Measurements from ENCODE around the gene CERS4.
"Not testable (repeated sequence)": the region's sequence is repeated elsewhere in the genome, so short reads cannot be mapped to it uniquely, and the experiment has no call there.

Gene CERS4

DNA sequence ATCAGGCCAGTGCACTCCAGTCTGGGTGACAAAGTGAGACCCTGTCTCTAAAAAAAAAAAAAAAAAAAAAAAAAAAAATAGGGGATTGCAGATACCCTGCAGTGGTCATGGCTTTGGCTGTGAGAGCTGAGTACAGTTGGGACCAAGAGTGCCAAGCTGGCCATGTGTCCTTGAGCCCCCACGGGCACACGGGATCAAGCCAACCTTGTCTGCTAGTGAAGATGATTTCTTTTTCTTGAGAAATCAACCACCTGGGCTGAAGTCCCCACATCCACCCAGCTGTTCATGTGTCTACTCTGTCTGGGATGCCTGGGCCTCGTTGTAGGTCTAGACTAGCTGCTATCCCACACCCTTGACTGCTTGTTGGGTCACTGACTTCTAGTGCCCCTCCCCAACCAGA, 34.0 kb downstream of the CERS4 start:
- TF ChIP-seq, protein P1, sequence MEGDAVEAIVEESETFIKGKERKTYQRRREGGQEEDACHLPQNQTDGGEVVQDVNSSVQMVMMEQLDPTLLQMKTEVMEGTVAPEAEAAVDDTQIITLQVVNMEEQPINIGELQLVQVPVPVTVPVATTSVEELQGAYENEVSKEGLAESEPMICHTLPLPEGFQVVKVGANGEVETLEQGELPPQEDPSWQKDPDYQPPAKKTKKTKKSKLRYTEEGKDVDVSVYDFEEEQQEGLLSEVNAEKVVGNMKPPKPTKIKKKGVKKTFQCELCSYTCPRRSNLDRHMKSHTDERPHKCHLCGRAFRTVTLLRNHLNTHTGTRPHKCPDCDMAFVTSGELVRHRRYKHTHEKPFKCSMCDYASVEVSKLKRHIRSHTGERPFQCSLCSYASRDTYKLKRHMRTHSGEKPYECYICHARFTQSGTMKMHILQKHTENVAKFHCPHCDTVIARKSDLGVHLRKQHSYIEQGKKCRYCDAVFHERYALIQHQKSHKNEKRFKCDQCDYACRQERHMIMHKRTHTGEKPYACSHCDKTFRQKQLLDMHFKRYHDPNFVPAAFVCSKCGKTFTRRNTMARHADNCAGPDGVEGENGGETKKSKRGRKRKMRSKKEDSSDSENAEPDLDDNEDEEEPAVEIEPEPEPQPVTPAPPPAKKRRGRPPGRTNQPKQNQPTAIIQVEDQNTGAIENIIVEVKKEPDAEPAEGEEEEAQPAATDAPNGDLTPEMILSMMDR (IDR thresholded peaks at IDR 0.05): no peak
- H3K9me3 ChIP-seq: no peaks in the 10 kb centered on the region
- no peak overlapping the region for H3K27ac ChIP-seq
- peaks cover 28 to 29% of the 10 kb centered on the region in 2 experiments for H3K4me1 ChIP-seq (ENCODE audit: control insufficient read depth in 1 of 2, insufficient read depth in 1 of 2, low read depth in 1 of 2, low read length in 1 of 2)
- no peaks in the 10 kb centered on the region for H3K36me3 ChIP-seq
- H3K4me3 ChIP-seq (ENCODE audit: low read depth in 1 of 2, low read length in 1 of 2): no peak overlapping the region
- peaks cover 13% of the 10 kb centered on the region for H3K27me3 ChIP-seq

DNA sequence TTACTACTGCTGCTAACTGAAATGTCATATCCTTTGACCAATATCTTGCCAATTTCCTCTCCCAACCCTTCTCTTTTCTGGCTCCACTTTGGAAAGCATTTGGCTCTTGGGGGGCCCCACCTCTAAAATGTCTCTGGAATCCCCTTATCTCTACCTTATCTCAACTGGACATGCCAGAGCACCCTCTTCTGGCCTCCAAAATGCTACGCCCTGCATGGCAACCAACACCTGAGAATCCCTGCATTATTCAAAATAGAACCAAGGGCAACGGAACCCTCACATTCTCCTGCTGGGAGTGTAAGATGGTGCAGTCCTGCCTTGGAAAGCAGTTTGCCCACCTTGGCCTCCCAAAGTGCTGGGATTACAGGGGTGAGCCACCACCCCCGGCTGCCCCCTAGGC, 35.3 kb downstream of the CERS4 start:
- TF ChIP-seq, protein P1 (IDR thresholded peaks at IDR 0.05): no peak
- Histone ChIP-seq H3K4me3 (ENCODE audit: low read depth in 1 of 2, low read length in 1 of 2) (no peak overlapping the region), H3K4me1 (ENCODE audit: control insufficient read depth in 1 of 2, insufficient read depth in 1 of 2, low read depth in 1 of 2, low read length in 1 of 2) (peaks cover 28 to 29% of the 10 kb centered on the region in 2 experiments), H3K36me3 (no peaks in the 10 kb centered on the region), H3K9me3 (no peaks in the 10 kb centered on the region), H3K27ac (no peak overlapping the region), H3K27me3 (peaks cover 13% of the 10 kb centered on the region)

DNA sequence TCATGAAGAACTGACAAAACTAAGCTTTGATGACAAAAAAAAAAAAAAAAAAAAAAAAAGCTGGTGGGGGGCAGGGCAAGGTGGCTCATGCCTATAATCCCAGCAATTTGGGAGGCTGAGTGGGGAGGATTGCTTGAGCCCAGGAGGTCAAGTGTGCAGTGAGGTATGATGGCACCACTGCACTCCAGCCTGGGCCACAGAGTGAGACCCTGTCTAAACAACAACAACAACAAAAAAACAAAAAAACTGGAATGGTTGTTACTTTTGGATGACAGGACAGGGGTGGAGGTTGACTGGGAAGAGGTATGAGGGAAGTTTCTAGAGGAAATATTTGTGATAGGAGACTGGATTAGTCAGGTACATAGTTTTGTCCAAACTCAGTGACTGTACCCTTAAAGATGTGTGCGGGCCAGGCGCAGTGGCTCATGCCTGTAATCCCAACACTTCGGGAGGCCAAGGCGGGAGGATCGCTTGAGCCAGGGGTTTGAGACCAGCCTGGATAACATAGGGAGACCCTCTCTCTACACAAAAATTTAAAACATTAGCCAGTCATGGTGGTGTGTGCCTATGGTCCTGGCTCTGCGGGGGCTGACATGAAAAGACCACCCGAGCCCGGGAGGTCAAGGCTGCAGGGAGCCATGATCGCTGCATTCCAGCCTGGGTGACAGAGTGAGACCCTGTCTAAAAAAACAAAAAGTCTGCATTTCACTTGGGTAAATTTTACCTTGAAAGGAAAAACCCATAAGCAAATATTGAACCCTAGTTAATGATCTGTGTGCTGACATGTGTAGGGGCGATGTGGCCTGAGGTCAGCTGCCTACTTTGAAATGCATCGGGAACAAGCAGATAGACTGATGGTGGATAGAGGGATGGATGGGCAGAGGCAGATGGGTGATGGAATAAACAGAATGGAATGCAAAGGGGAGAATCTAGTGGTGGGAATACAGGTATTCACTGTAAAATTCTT, 37.0 kb downstream of the CERS4 start:
- Histone ChIP-seq H3K27me3 (no peaks in the 10 kb centered on the region), H3K36me3 (no peaks in the 10 kb centered on the region), H3K4me1 (ENCODE audit: control insufficient read depth in 1 of 2, insufficient read depth in 1 of 2, low read depth in 1 of 2, low read length in 1 of 2) (peaks cover 17 to 20% of the 10 kb centered on the region in 2 experiments), H3K27ac (no peak overlapping the region), H3K9me3 (no peaks in the 10 kb centered on the region), H3K4me3 (ENCODE audit: low read depth in 1 of 2, low read length in 1 of 2) (no peak overlapping the region)
- TF ChIP-seq, protein P1 (IDR thresholded peaks at IDR 0.05): no peak

DNA sequence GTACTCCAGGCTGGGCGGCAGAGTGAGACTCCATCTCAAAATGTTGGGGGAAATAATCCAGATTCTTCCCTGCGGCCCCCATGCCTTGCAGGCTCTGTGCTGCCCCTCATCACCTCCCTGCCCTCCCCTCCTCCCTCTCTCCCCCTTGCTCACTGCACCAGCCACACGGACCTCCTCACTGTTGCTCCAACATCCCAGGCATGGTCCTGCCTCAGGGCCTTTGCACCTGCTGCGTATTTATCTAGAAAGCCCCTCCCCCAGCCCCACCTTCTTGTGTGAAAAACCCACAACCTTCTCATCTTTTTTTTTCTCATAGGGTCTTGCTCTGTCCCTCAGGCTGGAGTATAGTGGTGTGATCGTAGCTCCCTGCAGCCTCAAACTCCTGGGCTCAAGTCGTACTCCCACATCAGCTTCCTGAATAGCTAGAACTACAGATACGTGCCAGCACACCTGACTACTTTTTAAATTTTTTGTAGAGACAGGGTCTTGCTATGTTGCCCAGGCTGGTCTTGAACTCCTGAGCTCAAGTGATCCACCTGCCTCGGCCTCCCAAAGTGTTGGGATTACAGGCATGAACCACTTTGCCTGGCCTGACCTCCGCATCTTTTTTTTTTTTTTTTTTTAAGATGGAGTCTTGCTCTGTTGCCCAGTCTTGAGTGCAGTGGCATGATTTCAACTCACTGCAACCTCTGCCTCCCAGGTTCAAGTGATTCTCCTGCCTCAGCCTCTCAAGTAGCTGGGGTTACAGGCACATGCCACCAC, 38.1 kb downstream of the CERS4 start:
- H3K9me3 ChIP-seq; H3K4me3 ChIP-seq (ENCODE audit: low read depth in 1 of 2, low read length in 1 of 2); H3K4me1 ChIP-seq (ENCODE audit: control insufficient read depth in 1 of 2, insufficient read depth in 1 of 2, low read depth in 1 of 2, low read length in 1 of 2); H3K27me3 ChIP-seq; H3K27ac ChIP-seq; H3K36me3 ChIP-seq: not testable (repeated sequence)

DNA sequence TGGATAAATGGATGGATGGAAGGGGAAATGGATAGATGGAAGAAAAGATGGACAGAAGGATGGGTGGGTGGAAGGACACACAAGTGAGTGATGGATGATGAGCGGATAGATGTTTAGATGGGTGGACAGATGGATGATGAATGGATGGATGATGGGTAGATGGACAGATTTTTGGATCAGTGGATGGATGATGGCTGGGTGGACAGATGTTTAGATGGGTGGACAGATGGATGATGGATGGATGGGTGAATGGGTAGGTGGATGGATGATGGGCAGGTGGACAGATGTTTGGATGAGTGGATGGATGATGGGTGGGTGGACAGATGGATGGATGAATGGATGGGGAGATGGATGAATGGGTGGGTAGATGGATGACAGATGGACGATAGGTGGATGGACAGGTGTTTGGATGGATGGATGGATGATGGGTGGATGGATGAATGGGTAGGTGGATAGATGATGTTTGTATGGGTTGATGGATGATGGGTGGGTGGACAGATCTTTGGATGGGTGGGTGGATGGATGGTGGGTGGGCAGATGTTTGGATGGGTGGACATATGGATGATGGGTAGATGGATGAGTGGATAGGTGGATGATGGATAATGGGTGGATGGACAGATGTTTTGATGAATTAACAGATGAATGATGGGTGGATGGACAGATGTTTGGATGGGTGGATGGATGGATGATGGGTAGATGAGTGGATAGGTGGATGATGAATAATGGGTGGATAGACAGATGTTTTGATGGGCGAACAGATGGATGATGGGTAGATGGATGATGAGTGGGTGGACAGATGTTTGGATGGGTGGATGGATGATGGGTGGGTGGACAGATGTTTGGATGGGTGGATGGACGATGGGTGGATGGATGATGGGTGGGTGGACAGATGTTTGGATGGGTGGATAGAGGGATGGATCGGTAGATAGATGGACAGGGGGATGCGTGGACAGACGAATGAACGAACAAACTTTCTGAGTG, 39.5 kb downstream of the CERS4 start:
- H3K4me3 ChIP-seq (ENCODE audit: low read depth in 1 of 2, low read length in 1 of 2): no peak overlapping the region
- no peaks in the 10 kb centered on the region for H3K36me3 ChIP-seq
- no peak overlapping the region for H3K27ac ChIP-seq
- H3K4me1 ChIP-seq (ENCODE audit: control insufficient read depth in 1 of 2, insufficient read depth in 1 of 2, low read depth in 1 of 2, low read length in 1 of 2): no peaks in the 10 kb centered on the region
- no peaks in the 10 kb centered on the region for H3K27me3 ChIP-seq
- TF ChIP-seq, protein P1 (IDR thresholded peaks at IDR 0.05): no peak
- no peaks in the 10 kb centered on the region for H3K9me3 ChIP-seq

Measured in neutrophil (primary cell).